GM13976 (cell line): Measurements from ENCODE around the gene BOLA2B.

Source experiments
- DNase-seq: peaks from one replicate; pipeline ENCODE4 v3.0.0; 2012; ENCODE audit warnings: low spot score
- CTCF ChIP-seq: IDR thresholded peaks from 2 replicates; pipeline ENCODE4 v1.5.1; 2012; ENCODE audit warnings: borderline replicate concordance, mild to moderate bottlenecking; ENCODE audit not compliant: insufficient read depth; ENCODE audit errors: extremely low read depth, missing control alignments, control extremely low read depth
- in situ Hi-C: fragments of 300-500 bp; cut with MboI; formaldehyde crosslinking; loops from one replicate; pipeline ENCODE4 v1.12.0; 2022; ENCODE audit warnings: low sequenced_read_pairs, mixed read lengths, inconsistent platforms; ENCODE audit not compliant: unreplicated experiment

Gene BOLA2B

GRCh38 chr16:30152517-30152916 is 40.9 kb downstream of the BOLA2B start:
- DNase-seq, result no peak
- no peak for TF ChIP-seq CTCF
- in situ Hi-C loops, result no loop called here

DNA sequence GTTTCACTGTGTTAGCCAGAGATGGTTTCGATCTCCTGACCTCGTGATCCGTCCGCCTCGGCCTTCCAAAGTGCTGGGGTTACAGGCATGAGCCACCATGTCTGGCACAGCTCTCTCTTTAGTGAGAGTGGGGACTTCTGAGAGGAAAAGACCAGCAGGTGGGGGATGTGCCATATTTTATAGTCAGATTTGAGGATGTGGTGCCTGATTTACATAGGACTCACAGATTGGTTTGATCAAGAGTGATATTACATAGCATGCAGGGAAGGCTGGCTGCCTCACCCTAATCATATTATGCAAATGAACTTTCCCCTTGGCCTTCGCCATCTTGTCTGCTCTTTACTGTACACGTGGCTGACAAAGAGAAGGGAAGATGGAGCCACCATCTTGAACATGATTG is 42.4 kb downstream of the BOLA2B start:
- in situ Hi-C loops, result no loop called here
- no peak for DNase-seq
- TF ChIP-seq CTCF, result no peak

- DNase-seq, result no peak
- no peak for TF ChIP-seq CTCF
- in situ Hi-C loops, result no loop called here
These were observed 44.1 kb downstream of the BOLA2B start for GRCh38 chr16:30149250-30149930.

- in situ Hi-C loops, result no loop called here
- no peak for DNase-seq
- no peak for TF ChIP-seq CTCF
These were observed 45.5 kb downstream of the BOLA2B start for GRCh38 chr16:30147843-30148510.

GRCh38 chr16:30145657-30146056 is 47.8 kb downstream of the BOLA2B start:
- in situ Hi-C loops, result no loop called here
- DNase-seq, result no peak
- no peak for TF ChIP-seq CTCF

DNA sequence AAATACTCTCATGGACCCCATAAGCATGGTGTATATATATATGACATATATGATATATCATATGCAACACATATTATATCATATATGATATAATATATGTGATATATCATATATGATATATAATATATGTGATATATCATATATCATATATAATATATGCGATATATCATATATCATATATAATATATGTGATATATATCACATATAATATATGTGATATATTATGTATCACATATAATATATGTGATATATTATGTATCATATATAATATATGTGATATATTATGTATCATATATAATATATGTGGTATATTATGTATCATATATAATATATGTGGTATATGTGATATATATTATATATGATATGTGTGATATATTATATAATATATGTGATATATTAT is 48.5 kb downstream of the BOLA2B start:
- TF ChIP-seq CTCF, result no peak
- in situ Hi-C loops, result no loop called here

More for the DNA sequence above, 48.5 kb downstream of the BOLA2B start:
- no peak for DNase-seq
